ENCODE results near the gene EDC3. TPM values are rescaled to one million over a fixed set of nuclear protein-coding genes. Genes with fewer than 3 reads are reported as not detected.

Gene EDC3
- total and polyA plus RNA-seq, 9 of the 15 experiments (the other 6 are each of a cell fraction or from before 2014, with no cell fraction given) = 11.7 to 63.9 (median 32.8) TPM

DNA sequence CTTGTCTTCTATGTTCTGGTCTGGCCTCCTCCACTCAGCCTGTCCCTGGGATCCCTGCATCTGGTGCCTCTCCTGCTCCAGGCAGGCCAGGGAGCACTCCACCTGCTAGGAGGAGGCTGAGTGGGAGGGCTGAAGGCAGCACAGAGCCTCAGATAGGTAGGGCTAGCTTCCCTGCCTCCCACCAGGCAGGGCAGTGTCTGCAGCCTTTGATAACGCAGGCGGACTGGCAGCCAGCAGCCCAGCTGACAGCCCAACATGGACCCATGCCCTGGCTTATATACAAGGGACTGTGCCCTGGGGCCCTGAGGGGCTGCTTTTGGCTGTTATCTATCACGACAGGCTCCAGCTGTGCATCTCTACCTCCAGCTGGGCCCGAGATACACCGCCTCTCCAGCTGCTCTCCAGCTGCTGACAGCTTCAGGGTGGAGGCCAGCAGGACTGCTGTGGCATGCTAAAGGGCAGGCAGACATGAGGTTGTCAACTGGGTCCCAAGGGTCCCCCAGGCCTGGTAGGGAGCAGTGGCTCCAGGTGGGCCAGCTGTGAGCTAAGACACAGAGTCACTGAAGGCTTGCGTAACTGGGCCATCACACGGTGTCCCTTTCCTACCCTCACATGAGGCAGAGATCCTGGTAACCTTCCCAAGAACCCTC lies 85.4 kb downstream of the EDC3 start (continued):
- TF ChIP-seq, protein P1, sequence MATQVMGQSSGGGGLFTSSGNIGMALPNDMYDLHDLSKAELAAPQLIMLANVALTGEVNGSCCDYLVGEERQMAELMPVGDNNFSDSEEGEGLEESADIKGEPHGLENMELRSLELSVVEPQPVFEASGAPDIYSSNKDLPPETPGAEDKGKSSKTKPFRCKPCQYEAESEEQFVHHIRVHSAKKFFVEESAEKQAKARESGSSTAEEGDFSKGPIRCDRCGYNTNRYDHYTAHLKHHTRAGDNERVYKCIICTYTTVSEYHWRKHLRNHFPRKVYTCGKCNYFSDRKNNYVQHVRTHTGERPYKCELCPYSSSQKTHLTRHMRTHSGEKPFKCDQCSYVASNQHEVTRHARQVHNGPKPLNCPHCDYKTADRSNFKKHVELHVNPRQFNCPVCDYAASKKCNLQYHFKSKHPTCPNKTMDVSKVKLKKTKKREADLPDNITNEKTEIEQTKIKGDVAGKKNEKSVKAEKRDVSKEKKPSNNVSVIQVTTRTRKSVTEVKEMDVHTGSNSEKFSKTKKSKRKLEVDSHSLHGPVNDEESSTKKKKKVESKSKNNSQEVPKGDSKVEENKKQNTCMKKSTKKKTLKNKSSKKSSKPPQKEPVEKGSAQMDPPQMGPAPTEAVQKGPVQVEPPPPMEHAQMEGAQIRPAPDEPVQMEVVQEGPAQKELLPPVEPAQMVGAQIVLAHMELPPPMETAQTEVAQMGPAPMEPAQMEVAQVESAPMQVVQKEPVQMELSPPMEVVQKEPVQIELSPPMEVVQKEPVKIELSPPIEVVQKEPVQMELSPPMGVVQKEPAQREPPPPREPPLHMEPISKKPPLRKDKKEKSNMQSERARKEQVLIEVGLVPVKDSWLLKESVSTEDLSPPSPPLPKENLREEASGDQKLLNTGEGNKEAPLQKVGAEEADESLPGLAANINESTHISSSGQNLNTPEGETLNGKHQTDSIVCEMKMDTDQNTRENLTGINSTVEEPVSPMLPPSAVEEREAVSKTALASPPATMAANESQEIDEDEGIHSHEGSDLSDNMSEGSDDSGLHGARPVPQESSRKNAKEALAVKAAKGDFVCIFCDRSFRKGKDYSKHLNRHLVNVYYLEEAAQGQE (IDR thresholded peaks at IDR 0.05; ENCODE audit: borderline replicate concordance) = peak; percentile 76
- TF ChIP-seq, protein P1 (CRISPR knock-in tag; IDR thresholded peaks at IDR 0.05; ENCODE audit: low read depth) = 0 out of 2 replicates have a peak, but pooled peaks have one; percentile 70
- TF ChIP-seq, protein P2, sequence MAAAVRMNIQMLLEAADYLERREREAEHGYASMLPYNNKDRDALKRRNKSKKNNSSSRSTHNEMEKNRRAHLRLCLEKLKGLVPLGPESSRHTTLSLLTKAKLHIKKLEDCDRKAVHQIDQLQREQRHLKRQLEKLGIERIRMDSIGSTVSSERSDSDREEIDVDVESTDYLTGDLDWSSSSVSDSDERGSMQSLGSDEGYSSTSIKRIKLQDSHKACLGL (CRISPR knock-in tag; IDR thresholded peaks at IDR 0.05; ENCODE audit: borderline replicate concordance, poor library complexity, severe bottlenecking) = no peak
- TF ChIP-seq FOSL1 (tag; conservative IDR thresholded peaks at IDR 0.05) (peak; percentile 40; the same call in 1 of the 2 replicates), ZKSCAN1 (IDR thresholded peaks at IDR 0.05; ENCODE audit: low read depth, low read length) (peak; percentile 51; the same call in 1 of the 2 replicates), TAL1 (IDR thresholded peaks at IDR 0.05) (peak; percentile 99), COPS2 (conservative IDR thresholded peaks at IDR 0.05) (no peak), SNRNP70 (optimal IDR thresholded peaks at IDR 0.05; ENCODE audit: low read depth, low read length) (no peak), FOXK2 (conservative IDR thresholded peaks at IDR 0.05 in 1 of 2, IDR thresholded peaks at IDR 0.05 in 1 of 2; ENCODE audit: low read depth in 2 of 2) (peak; percentile 49 to 66; a peak in 2 of 4 replicates)
- TF ChIP-seq, protein P3, sequence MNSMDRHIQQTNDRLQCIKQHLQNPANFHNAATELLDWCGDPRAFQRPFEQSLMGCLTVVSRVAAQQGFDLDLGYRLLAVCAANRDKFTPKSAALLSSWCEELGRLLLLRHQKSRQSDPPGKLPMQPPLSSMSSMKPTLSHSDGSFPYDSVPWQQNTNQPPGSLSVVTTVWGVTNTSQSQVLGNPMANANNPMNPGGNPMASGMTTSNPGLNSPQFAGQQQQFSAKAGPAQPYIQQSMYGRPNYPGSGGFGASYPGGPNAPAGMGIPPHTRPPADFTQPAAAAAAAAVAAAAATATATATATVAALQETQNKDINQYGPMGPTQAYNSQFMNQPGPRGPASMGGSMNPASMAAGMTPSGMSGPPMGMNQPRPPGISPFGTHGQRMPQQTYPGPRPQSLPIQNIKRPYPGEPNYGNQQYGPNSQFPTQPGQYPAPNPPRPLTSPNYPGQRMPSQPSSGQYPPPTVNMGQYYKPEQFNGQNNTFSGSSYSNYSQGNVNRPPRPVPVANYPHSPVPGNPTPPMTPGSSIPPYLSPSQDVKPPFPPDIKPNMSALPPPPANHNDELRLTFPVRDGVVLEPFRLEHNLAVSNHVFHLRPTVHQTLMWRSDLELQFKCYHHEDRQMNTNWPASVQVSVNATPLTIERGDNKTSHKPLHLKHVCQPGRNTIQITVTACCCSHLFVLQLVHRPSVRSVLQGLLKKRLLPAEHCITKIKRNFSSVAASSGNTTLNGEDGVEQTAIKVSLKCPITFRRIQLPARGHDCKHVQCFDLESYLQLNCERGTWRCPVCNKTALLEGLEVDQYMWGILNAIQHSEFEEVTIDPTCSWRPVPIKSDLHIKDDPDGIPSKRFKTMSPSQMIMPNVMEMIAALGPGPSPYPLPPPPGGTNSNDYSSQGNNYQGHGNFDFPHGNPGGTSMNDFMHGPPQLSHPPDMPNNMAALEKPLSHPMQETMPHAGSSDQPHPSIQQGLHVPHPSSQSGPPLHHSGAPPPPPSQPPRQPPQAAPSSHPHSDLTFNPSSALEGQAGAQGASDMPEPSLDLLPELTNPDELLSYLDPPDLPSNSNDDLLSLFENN (IDR thresholded peaks at IDR 0.05; ENCODE audit: low read depth in 2 of 2, low read length in 2 of 2) = peak in 1 of 2 experiments; percentile 89; a peak in 2 of 4 replicates
- TF ChIP-seq, protein P4, sequence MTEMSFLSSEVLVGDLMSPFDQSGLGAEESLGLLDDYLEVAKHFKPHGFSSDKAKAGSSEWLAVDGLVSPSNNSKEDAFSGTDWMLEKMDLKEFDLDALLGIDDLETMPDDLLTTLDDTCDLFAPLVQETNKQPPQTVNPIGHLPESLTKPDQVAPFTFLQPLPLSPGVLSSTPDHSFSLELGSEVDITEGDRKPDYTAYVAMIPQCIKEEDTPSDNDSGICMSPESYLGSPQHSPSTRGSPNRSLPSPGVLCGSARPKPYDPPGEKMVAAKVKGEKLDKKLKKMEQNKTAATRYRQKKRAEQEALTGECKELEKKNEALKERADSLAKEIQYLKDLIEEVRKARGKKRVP (CRISPR knock-in tag; IDR thresholded peaks at IDR 0.05) = peak; percentile 41; the same call in 1 of the 2 replicates

Measured in K562 (cell line).